GM18870 (cell line): ENCODE results near the gene SOX30.
"Not testable (repeated sequence)": the region's sequence is repeated elsewhere in the genome, so short reads cannot be mapped to it uniquely, and the experiment has no call there.

ENCODE experiments used
- ATAC-seq: cut with Tn5 transposase; IDR thresholded peaks from one replicate; pipeline ENCODE4 v1.9.1; 2021; ENCODE audit warnings: moderate library complexity; ENCODE audit not compliant: unreplicated experiment

SOX30 gene

GRCh38 chr5:157652377-157652692, at the start of gene SOX30:
SOX30 (minus strand) TSS chr5:157652438; CDS start chr5:157652078, 360 bp downstream.
- no peak for ATAC-seq

DNA sequence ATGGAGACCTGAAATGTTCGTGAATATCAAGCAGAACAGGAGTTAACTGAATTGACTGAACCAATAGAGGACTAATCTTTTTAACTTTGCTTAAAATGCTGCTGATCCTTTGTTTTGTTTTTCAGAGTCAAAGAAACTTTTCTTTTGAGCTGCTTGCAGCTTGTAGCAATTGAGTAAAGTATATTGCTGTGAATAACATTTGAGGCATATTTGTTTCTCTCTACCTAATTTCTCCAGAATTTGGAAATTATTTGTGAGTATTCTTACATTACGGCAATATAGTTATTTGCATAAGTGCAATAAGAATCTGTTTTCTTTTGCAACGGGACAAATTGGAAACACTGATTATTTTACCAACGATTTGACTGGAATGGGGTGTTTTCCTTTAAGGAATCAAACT, 46.4 kb upstream of the SOX30 start:
- ATAC-seq = not testable (repeated sequence)

GRCh38 chr5:157696154-157696553, 43.9 kb upstream of the SOX30 start:
- ATAC-seq = not testable (repeated sequence)

GRCh38 chr5:157693816-157694215, 41.6 kb upstream of the SOX30 start:
- ATAC-seq = not testable (repeated sequence)

GRCh38 chr5:157690690-157691433, 38.6 kb upstream of the SOX30 start:
- ATAC-seq = no peak

DNA sequence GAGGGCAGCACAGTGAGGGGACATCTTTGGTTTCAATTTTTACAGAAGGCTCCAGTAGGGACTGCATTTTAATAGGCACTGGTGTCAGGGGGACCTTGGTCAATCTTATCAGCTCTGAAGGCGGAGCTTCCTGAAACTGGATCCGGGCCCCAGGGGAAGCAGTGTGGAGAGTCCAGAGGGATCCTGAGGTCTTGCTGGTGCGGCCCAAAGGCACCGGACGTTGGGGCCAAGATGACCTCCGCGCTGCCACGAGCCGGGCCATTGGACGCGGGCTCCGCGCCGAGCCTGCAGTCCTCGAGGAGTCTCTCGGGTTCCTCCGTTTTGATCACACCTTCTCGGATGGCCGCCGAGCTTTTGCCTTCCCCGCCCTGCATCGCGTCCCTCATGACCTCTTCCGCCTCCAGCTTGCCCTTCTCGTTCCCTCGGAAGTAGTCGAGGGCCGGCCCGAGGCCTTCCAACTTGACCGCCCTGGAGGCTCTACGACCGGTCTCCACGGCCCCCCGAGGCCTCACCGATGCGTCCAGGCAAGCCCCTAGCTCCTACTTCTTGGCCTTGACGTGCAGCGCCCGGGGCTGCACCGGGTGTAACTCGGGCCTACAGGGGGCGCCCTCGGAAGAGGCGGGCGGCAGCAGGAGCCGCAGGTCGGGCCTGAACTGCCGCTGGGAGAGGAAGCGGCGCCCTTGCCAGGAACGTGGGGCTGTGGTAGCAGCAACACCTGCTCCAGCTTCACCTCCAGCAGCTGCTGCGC, 37.9 kb upstream of the SOX30 start:
- ATAC-seq = no peak

- no peak for ATAC-seq
Observed at GRCh38 chr5:157687198-157687554, 34.9 kb upstream of the SOX30 start.

- not testable (repeated sequence) for ATAC-seq
Observed at GRCh38 chr5:157686276-157687197, 34.3 kb upstream of the SOX30 start.

DNA sequence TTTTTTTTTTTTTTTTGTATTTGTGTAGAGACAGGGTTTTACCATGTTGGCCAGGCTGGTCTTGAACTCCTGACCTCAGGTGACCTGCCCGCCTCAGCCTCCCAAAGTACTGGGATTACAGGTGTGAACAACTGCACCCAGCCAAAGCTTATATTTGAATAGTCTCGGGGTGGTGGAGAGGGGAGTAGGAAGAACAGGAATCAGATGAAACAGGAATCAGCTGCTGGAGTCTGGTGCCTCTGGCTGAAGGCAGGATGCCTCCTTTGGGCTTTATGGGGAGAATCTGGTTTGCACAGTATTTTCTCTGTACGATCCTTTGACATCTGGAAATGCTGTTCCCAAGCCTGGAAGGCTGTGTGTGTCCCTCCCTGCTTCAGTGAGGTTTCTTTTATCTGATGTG, 30.0 kb upstream of the SOX30 start:
- no peak for ATAC-seq

DNA sequence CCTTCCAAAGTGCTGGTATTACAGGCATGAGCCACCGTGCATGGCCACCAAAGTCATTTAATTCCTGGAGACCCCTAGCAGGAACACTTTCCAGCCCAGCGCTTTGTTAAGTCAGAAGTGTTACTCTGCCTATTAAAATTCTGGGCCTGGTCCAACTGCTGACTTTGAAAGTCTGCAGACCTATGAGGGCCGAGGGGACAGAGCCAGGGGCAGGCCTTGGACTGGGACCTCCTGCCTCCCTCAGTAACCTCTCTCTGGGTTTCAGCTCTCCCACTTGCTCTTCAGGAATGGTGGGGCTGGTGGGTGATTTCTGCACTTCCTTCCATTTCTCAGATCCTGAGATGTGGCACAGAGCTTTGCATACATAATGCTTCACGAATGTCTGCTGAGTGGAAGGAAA, 28.8 kb upstream of the SOX30 start:
- ATAC-seq = no peak

DNA sequence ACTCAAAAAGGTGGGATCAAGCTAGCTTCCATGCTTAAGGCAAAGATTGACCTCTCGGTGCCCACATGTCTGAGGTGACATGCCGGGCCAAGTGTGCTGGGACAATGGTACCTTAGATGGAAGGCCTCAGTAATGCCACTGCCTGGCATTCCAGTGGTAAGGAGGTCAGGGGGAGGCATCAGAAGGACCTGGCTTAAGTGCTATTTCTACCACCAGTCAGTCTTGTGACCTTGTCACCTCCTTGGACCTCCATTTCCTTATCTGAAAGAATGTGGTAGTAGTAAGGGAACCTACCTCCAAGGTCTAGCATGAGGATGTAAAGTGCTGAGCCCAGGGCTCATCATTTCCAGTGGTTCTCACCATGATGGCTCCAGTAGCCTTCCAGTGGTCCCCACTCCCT, 28.0 kb upstream of the SOX30 start:
- ATAC-seq = no peak

- ATAC-seq = no peak
Observed at GRCh38 chr5:157679801-157680200, 27.6 kb upstream of the SOX30 start.

DNA sequence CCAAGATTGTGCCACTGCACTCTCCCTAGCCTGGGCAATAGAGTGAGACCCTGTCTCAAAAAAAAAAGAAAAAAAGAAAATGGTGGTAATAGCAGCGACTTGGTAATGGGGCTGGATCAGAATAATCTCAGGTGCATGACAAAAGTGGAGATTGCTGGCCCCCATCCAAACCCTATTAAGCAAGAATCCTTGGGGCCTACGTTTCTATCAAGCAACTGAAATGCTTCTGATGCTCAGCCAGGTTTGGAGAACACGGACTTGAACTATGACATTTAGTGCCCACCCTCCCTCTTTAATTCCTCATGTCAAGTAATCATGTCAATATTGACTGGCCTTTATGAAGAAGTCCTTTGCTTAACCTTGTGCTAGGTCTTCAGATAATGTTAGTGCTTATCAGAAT, 25.7 kb upstream of the SOX30 start:
- no peak for ATAC-seq

- ATAC-seq = not testable (repeated sequence)
Observed at GRCh38 chr5:157674351-157674750, 22.1 kb upstream of the SOX30 start.

DNA sequence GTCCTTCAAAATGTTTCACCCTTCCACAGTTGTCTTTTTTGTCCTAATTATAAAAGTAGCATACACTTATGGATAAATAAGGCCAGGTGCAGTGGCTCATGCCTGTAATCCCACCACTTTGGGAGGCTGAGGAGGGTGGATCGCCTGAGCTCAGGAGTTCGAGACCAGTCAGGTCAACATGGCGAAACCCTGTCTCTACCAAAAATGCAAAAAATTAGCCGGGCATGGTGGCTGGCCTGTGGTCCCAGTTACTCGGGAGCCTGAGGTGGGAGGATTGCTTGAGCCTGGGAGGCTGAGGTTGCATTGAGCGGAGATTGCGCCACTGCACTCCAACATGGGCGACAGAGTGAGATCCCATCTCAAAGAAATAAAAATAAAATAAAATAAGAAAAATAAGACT, 20.7 kb upstream of the SOX30 start:
- ATAC-seq = no peak

- no peak for ATAC-seq
Observed at GRCh38 chr5:157671592-157672330, 19.5 kb upstream of the SOX30 start.

GRCh38 chr5:157670662-157671591, 18.7 kb upstream of the SOX30 start, which contains the start of gene C5orf52:
C5orf52 (plus strand) TSS chr5:157671533; CDS start chr5:157671615, 82 bp downstream.
- ATAC-seq = no peak

DNA sequence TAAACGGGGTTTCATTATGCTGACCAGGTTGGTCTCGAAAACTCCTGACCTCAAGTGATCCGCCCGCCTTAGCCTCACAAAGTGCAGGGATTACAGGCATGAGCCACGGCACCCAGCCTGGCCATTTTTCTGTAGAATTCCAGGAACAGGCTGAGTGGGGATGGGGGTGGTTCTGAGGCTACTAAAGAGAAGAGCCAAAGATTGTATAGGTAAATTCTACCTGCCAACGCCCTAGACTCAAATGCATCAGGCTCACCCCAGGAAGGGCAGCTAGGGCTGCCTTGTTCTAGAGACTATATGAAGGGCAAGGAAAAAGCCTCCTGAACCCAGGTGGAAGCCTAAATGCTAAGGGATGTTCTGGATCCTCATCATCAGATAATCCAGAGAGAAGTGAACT, 17.5 kb upstream of the SOX30 start:
- ATAC-seq = no peak

DNA sequence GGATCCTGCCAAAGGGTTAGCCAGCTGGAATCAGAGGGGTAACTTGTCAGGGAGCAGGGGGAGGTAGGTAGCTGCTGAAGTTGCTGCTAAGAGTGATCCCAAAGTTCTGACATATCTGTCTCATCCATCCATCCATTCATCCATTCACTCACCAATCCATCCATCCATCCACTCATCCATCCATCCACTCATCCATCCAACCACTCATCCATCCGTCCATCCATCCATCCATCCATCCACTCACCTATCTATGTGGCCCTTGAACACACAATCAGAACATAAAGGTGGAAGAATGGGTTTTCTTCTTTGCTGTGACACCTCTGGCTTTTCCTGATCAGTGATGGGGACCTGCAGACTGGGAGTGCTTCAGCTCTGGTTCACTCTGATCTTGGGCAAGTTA, 16.1 kb upstream of the SOX30 start:
- no peak for ATAC-seq
